GM21526 (cell line): ENCODE measurements around the gene HEG1.

Experiments used
- ATAC-seq: cut with Tn5 transposase; IDR thresholded peaks from one replicate; pipeline ENCODE4 v1.9.1; 2021; ENCODE audit warnings: moderate library complexity; ENCODE audit not compliant: unreplicated experiment, low FRiP score

Gene HEG1

DNA sequence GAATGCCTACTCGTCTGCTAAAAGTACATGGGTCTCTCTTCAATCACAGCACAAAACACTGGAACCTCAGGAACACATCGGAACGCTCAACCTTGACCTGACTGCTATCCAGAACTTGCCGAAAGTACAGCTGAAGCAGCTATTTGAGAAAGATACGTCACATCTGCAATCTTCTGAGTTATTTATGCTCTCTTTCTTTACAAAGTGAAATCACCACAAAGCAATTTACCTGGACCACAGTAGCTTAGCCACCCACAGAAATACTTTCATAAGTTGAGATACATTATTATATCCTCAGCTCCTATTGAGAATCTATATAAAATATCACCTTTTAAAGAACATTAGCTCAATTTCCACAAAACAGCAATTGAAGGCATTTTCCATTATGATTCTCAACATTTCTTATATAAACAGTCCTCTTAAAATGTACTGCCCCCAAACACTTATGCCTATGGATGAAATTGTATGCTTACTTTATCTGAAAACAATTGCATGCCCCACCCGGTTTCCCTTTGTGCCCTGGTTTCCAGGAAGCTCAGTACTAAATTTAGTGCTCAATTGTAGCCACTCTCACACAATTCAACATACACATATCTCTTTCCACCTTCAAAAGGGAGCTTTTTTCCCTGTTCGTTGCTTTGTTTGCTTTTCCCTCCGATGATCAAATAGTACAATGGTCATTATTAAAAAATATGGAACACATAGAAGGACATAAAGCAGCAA is 31.8 kb downstream of the HEG1 start:
- no peak for ATAC-seq

DNA sequence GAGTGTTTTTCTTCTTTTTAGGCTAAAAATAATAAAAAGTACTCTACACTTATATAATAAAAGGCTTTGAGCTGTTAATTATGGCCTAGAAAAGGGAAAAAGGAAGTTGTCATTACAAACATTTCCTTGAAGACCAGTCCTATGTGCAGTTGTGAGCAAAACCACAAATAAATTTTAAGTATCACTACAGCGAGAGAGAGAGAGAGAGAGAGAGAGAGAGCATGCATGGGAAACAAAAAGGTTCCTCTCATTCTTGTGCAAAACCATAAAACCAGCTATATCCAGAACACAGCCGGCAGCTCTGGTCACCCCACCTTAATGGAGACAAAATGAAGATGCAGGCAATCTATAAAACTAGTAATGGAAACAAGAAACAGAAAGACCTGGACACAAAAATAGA is 33.6 kb downstream of the HEG1 start:
- ATAC-seq = no peak

DNA sequence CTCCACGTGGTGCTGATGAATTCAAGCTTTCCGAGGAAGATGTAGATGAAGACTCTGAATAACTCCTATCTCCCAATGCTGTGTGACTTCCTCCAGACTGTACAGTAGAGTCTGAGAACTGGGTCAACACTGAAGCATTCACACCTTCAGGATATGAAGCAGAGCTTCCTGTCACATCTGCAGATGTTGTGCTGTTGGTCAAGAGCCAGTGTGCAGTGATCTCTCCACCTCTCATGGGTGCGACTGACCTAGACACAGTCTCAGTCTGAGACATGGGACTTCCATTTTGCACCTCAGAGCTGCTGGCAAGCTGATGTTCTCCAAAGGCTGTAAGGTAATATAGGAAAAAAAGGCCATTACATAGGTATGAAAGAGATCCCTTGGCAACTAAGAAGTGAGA is 36.5 kb downstream of the HEG1 start:
- no peak for ATAC-seq

DNA sequence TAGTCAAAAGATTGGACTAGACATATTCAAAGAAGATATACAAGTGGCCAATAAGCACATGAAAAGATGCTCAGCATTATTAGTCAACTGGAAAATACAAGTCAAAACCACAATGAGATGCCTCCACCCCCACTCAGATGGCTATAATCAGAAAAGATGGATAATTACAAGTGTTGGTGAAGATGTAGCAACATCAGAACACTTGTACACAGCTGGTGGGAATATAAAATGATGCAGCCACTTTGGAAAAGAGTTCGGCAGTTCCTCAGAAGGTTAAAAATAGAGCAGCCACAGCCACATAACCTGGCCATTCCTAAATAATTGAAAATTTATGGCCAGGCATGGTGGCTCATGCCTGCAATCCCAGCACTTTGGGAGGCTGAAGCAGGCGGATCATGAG is 38.4 kb downstream of the HEG1 start:
- ATAC-seq = no peak

DNA sequence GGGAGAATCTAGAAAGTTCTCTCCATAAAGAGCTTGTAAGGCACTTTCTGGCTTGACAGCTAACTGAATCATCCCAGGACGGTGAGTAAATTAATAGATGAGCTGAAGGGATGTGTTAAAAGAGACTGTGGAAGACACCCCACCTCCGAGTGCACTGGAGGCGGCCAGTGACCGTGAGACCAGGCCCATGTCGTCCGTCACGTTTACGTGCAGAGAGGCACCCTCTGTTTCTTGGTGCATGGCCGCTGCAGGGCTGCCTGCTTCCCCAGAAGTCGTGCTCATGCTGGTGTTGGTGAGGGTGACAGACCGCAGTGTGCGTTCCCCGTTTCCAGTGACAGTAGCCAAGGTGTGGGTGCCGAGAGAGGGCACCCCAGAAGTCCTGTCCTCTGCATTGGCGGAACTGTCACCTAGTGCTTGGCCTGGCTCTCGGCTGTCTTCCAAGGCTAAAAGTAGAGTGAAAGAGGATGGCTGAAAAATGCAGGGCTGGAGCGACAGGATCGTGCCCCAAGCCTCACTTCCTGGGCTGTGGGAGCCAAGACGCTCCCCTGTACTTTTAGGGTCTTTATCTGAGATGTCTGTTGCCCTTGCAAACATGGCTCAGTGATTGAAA is 41.1 kb downstream of the HEG1 start:
- ATAC-seq = no peak

DNA sequence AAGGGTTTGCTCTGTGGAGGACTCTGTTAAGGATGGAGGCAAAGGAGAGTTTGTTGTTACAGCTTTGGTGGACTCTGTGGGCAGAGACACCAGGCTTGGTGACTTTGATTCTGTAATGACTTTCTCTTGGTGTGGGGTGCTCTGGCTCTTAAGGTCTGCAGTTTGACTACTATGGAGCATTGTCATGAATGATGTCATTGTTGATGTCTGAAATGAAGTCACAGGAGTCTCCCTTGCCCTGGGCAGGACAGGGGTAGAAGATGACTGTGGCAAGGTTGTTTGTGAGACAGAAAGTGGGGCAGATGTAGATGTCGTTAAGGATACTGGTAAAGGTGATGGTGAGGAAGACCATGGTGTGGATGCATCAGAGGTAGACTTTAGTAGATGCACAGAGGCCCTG is 42.7 kb downstream of the HEG1 start:
- ATAC-seq = no peak

DNA sequence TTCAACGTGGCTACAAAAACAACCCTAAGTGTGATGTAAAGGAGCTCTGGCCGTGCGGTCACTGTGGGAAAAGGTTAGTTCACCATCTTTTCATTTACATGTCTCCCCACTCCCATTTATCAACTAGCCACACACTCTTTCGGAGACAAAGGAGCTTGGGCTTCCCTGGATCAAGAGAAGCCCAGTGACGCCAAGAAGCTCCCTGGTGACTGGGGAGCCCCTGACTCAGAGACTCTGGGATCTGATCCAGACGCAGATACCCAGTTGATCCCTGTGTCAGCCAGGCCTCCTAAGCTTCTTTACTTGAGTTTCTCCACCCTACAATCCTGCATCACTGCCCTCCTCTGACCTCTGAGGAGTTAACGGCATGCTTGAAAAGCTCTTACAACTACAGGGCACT is 43.9 kb downstream of the HEG1 start:
- no peak for ATAC-seq

DNA sequence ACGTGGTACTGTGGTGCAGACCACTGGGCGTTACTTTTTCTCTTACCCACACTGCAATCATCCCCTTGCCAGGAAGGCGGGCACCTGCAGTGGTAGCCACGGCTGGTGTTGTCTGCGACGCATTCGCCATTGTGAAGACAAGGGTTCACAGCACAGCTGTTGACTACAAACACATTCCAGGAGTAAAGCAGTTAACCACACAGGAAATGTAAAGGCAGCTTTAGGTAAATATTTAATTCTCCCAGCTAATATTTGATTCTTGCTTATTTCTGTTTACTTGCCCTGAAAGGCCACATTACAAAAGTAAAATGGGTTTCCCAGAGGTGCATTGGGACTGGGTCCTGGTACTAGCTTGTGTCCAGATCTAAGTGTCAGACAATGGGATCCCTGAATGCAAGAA is 45.4 kb downstream of the HEG1 start:
- ATAC-seq = no peak

DNA sequence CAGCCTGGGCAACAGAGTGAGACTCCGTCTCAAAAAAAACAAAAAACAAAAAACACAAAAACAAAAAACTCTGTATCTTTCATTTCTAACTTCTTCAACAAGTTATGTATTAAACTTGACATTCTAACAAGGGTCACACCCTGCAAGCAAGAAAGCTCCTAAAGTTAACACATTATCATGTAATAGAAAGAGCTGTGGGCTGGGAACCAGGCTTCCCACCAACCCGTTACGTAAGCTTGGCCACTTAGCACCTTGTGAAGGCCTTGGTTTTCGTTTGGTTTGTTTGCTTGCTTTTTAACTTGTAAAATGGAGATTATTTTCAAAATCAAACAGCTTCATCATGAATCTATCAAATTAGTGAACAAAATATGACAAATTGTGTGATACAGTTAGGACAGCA is 47.0 kb downstream of the HEG1 start:
- no peak for ATAC-seq

DNA sequence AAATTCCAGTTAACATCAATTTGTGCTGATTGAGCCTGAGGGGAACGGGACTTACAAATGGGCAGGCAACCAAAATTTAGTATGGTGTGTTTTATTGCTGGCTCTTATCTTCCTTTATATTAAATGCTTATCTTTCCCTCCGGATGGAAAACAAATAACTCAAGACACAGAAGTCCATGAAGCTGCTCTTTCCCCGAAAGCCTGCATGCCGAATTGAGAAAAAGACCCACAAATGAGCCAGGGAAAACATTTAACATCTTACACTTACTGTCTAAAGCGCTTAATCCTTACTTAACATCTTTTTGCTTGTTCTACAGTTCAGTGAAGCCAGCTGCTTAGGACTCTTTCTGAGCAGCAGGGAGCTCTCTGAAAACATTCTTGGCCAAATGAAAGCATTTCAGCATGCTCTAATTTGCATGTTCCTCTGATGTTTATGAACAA is 49.5 kb downstream of the HEG1 start:
- ATAC-seq = no peak

DNA sequence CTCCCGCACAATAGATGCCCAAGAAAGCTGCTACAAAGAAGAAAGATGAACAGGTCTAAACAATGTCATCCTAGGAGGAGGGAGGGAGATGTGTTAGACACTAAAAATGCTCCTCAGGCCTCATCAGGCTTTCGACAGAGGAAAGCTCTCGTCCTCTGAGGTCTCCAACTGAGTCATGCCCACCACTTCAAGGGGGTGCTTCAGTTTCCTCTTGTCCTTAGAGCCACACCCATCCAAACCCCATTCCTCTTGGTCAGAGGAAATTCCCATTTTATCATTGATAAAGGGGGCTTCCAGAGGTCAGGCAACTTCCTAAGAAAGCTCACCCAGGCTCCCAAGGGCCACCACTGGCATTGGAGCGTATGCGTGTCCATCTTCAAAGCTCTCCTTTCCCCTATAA is 50.1 kb downstream of the HEG1 start:
- ATAC-seq = no peak

DNA sequence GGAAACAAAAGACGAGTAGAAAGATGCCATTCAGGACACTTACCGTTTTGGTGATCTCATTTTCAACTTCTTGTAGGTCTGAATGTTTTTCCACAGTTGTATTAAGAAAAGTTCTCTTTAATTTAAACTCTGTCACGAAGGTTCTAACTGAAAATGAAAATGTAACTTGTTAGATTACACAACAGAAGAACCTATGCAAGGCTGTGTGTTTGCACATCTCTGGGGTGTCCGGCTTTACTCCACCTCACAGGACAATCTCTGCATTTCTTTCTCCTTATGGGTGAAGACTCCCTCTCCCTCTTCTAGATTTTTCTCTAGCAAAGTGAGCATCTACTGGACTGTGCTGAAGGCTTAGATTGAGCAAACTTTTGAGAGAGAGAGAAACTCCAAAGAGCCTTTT is 50.6 kb downstream of the HEG1 start:
- no peak for ATAC-seq

DNA sequence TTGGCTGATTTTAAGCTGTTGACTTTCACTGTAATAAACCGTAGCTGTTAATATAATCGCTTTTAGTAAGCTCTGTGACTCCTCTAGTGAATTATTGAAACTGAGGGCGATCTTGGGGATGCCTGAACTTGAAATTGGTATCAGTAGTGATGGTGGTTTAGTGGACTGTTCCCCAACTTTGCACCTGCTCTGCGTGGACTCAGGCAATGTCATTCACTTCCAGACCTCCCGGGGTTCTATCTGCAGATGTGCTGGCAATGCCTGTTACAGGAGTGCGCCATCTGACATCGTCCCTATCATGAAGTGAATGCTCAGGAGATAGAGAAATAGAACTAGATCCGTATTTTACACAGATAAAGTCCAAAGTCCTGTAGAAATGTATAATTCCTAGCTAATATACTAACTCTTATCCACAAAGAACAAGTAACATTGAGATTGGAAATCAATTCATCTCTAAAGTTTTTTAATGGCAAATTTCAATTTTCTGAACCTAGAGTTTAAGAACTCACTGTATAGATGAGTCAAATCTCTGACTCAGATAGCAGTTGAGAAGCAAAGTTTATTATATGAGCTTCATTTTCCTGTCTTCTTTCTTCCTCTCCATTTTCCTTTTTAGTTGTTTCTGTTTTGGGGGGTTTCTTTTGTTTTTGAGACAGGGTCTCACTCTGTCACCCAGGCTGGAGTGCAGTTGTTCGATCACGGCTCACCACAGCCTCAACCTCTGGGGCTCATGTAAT is 51.8 kb downstream of the HEG1 start:
- ATAC-seq = no peak

DNA sequence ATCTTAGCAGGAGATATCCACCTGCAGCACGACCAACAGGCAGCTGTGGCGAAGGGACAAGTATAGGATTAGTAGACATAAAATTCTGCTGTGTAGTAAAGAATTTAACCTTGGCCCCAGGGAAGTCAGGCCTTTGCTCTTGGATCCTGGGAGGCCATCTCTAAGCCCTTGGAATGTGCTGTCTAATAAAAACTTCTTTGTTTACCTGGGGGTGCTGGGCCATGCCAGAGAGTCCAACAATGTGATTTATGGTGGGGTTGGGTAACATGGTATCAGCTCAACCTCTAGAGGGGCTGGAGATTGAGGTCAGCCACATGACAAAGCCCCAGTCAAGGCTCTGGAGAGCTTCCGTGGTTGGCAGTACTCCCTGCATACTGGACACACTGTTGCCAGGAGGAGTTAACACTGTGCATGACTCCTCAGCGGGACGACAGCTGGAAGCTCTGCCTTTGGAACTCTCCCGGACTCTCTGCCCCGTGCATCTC is 52.4 kb downstream of the HEG1 start:
- no peak for ATAC-seq

DNA sequence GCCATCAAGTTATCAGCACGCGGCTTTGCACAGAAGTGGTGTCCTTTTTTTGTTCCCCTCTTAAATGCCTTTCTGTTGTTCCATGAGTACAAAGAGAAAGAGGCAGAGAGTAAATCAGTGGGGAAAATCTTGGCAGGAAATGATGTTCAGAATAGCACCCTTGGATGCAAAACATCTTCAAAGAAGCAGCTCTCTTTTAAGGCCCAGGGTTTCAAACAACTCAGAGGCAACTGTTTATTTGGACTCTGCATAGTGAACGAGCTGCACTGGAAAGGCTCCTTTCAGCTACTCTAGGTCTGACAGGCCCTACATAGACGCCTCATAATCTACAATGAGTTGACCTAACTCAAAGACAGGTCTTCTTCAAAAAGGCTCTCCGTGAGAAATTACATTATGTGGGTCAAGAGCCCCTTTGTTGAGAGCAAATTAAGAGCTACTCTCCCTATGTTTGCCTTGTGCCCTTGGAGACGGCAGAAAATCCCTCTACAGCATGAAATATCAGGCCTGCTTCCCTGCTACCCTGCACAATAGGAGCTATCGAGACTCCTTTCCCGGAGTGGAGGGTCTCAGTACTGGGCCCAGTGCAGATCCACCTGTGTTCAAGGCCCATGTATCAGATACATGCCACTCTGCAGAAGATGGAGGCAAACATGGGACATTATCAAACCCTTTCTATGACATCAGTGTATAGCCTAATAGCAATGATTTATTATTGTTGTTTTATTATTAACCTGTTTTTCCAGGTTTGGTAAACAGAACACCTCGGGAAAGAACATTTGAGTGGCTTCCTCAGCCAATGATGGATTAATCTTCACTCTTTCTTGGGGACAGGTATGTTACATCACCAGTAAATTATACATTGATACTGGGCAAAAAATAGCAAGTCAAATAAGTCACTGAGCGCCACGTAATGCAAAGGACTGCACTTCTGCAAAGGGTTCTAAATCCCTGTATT is 53.1 kb downstream of the HEG1 start:
- ATAC-seq = no peak

DNA sequence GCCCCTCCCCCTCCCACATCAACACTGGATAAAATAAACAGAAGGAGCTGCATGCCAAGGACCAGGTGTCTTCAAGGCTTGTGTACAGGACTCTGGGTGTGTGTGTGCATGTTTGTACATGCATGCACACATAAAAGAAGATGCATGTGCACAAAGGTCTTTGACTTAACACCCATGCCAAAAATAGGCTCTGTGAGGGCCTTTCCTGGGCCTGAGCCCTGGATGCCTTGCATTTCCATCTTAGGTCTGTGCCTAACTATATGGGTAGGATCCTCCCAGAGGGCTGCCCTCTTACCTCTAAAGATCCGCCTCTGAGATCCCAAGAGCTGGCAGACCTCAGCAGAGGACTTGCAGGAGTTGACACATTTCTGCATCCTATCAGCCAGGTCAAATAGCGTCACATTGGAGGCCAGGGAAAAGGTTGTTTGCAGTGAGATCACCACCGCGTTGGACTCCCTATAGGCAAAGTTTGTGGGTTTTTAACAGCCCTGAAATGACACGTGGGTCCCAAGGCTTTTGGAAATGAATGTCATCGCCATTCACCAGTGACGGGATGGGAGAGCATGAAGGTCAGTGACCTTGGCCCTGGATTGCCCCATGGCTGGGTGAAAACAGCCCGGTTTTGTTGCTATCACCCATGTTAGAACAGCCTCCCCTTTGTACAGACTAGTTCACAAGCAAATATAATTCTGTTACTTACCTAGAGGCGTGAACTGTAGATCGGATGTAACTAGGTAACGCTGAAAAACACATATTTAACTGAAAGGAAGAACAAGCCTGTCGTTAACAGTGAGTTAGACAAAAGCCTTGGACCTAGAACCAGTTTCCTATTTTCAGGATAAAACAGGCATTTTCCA is 54.0 kb downstream of the HEG1 start:
- no peak for ATAC-seq

DNA sequence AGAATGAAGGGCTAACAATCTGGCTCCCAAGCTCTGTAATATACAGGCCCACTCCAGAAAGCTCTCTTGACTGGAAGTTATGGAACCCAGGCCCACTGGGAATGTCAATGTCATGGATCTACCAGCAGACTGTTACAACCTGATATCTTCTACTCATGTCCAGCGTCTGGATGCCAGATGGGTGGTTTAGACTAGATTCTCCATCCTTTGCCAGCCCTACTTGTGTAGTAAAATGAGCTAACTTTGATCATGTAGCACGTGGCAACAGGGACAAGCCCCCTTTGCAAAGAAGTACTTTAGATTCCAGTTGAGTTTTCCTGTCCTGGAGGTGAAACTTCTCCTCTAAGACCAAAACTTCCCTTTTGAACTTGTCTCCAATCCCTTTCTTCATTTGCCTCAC is 55.1 kb downstream of the HEG1 start:
- no peak for ATAC-seq

DNA sequence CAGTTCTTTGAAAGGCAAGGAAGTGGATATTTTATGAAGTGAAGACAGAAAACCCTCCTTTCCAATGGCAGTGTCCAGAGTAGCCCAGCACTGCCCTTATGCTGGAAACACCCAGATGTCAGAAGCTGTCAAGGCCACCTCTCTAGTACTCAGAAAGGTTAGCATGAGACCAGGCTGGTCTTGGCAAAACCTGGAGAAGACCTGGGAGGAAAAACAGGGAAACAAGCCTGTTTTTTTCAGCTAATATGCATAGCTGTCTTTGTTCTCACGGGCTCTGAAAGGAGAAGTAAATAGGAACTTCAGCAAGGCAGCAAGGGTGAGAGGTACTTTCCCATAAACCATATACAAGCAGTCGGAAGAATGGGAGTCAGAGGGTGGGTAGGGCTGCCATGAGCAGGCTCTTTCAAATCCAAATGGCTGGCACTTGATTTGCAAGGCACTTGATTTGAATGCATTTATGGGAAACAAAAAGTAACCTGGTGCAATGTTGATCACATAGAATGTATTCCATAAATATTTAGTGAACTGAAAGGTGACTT is 55.8 kb downstream of the HEG1 start:
- ATAC-seq = no peak

DNA sequence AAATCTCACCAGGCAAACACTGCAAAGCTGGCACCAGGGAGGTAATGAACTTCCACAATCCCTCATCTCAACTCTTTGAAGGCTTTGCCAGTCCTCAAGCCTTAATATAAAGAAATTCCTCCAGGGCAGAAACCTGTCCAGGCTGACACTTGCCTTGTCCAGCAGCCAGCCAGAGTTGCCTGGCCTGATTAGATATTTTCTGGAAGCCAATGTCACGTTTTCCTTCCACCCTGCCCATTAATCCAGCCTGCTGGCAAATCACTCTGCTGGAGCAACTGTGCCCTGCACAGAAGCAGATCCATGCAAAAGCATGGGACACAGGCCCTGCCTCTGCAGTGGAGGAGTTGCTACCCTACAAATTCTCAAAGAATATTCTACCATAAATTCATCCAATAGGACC is 56.5 kb downstream of the HEG1 start:
- ATAC-seq = no peak
